SKM-1 (cell line): ENCODE results near the gene BRDT.

Experiments used
- DNase-seq: peaks from one replicate; lab custom pipeline; 2025; ENCODE audit not compliant: unreplicated experiment; lab: John Stamatoyannopoulos, UW

BRDT gene

DNA sequence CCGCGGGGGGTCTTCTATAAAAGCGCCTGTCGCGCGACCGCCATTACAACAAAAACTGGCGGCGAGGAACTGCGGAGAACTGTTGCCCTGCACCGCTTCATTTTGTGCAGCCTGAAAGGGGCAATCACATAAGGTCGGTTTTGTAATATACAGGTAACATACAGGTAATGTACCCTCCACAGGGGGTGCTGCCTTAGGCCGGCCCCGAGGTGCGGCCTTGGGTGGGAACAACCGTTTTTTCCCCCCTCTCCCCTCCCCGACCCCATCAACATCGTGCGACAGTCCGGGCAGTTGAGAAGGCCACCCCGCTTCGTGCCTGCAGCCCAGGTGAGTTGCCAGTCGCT lies at the start of gene BRDT:
Gene BRDT, plus strand, starts transcription at position 46 of the 344 bp plus-strand sequence. CDS start 13,354 bp downstream, outside the sequence.
- no peak for DNase-seq

DNA sequence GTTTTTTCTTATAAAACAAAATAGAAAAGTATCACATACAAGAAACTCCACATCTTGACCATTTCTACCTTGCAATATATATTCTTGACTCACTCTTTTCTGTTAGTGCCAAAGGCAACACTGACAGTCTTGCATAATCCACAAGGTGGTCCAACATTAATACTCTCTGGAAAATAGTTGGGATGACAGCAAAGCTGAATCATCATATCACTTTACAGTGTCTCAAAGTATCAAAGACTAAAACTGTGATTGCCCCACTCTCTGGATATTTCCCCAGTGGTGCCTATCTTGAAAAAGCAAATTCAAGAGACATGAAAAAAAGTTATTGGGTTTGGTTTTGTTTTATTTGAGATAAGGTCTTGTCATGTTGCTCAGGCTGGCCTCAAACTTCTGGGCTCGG lies 48.6 kb upstream of the BRDT start:
- DNase-seq = no peak

DNA sequence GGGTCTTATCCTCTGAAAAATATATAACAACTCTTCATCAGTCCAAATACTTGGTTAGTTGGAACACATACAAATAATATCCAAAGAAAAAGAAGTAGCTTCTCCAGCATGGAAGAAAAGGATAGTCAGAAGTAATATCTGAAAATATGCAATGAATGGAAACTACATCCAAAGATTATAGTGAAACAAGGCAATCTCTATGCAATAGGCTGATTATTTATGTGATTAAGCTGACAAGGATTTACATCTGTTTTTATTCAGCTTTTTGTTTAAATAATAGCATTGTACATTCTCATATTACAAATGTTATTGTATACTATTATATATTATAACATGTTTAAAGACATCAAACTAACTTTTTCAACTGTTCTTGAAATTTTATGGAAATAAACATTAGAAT lies 48.0 kb upstream of the BRDT start:
- DNase-seq = no peak

DNA sequence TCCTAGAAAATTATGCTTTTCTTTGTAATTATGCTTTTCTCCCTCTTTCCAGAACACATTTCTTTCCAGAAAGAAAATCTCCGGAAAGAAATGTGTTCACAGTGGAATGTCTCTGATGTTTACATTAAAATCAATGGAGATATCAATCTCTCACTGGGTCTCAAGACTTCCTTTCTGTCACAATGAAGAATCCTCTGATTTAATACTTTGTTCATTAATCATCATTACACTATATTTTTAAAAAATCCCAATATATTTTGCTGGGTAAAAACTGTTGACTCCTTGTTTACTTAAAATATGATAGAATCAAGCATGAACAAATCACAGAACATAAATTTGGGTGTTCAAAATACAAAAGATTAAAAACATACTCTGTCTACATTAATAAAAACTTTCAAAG lies 36.9 kb upstream of the BRDT start:
- DNase-seq = no peak

DNA sequence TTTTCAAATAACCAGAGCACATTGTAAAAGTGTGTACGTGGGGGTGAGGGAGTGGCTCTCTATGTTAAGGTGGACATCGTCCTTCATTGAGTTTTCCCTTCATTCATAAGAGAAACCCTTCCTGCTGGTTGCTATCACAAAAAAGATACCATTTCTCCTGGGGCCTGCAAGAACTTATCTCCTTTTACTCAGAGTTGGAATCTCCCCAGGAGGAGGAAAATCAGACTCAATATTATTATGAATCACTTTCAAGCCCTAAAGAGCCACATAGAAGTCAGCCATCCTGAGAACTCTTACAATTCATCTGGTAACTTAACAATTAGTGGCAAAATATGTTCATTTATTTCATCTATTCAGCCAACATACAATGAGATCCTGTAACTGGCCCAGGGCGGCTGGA lies 36.2 kb upstream of the BRDT start:
- DNase-seq = no peak

DNA sequence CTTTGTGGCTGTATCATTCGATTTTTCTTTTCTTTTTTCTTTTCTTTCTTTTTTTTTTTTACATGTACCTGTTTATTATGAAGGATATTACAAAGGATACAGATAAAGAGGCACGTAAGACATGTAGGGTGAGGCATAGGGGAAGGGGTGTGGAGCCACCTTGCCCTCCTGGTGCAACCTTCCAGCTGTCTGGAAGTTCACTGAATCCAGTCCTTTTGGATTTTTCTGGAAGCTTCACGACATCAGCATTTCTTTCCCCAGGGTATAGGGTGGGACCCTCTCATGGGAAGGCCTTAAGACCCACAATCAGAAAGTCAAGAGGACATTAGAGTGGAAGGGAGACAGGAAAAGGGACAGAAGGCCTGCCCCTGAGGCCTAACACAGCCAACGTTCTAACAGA lies 33.2 kb upstream of the BRDT start:
- no peak for DNase-seq

DNA sequence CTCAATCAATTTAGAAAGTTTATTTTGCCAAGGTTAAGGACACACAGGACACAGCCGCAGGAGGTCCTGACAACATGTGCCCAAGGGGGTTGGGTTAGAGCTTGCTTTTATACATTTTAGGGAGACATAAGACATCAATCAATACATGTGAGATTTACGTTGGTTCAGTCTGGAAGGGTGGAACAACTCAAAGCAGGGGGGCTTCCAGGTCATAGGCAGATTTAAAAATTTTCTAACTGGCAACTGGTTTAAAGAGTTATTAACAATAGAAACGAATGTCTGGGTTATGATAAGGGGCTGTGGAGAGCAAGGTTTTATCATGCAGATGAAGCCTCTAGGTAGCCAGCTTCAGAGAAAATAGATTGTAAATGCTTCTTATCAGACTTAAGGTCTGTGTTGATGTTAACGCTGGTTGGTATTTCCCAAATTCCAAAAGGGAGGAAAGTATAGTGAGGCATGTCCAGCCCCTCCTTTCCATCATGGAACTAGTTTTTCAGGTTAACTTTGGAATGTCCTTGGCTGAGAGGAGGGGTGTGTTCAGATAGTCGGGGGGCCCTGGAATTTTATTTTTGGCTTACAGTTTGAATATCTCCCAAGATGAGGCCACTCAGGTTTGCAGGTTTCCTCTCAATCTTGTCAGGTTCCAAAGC lies 32.3 kb upstream of the BRDT start:
- DNase-seq = no peak

DNA sequence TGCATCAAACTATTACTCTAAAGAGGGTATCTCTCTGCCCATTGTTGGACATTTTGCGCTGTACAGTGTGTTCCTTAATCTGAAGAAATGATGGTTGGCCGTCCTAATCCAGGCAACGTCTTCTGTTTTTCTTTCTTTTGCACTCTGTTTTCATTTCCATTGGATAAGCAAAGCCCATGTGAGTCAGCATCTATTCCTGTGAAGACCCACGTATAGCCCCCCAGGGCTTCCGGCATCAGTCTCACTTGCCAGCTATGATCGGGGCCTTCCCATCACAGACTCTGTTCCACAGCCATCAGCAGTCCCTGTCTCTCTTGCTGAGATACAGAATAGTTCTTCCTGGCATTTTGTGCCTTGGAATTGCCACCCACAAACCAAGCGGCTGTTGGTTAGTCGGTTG lies 29.2 kb upstream of the BRDT start:
- no peak for DNase-seq

DNA sequence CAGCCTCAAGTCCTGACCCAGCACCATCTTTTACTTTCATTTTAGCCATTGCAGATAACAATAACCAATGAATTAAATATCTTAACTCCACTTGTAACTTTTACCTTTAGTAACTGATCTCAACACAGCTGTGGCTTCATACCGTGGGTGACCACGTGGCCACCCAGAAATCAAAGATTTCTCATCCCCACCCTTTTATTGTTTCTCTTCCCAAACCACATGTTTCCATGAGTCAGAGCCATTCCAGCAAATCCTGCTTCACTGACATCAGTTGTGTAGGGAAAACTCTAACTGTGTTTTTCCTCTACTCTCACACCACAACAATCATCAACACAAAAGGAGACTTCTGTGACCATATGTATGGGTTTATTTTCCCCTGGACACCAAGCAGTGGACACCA lies 25.1 kb upstream of the BRDT start:
- DNase-seq = no peak

DNA sequence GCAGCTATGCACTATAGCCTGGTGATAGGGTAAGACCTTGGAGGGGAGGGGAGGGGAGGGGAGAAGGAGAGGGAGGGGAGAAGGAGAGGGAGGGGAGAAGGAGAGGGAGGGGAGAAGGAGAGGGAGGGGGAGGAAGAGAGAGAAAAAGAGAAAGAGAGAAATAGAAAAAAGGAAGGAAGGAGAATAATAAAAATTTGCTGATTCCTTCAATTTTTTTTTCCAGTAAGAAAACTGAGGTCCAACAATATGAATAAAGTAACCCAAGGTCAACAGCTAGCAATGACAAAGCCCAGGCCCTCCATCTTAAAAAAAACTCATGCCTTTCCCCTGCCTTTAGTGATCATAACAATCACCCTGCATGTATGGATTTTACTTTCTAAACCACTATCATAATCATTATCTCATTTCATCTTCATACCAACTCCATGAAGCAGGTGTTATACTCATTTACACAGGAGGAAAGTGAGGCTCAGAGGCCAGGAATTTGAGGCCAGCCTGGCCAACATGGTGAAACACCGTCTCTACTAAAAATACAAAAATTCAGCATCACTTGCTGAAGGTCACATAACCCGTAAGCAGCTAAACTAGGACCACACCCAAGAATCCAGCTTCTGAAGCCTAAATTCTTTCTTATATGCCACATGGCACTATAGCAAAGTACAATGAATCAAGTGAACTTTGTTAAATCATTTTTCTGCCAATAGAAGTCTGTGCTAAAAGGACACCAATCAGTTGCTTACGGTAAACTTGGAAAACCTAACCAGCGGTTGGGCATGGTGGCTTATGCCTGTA lies 23.4 kb upstream of the BRDT start:
- no peak for DNase-seq

DNA sequence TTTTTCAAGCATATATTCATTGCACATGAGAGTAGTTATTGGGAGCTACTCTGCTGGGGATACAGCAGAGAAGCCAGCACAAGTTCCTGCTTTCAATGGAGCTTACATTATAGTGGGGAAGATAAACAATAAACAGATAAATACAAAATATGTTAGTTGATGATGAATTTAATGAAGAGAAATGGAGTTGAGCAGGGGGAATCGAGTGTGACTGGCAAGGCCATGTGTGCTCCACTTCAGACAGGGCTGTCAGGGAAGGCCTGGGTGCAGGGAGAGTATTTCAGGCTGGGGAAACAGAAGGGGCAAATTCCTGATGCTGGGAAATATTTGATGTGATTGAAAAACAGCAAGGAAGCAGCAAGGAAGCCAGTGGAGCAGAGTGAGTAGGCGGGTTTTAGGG lies 21.2 kb upstream of the BRDT start:
- no peak for DNase-seq

DNA sequence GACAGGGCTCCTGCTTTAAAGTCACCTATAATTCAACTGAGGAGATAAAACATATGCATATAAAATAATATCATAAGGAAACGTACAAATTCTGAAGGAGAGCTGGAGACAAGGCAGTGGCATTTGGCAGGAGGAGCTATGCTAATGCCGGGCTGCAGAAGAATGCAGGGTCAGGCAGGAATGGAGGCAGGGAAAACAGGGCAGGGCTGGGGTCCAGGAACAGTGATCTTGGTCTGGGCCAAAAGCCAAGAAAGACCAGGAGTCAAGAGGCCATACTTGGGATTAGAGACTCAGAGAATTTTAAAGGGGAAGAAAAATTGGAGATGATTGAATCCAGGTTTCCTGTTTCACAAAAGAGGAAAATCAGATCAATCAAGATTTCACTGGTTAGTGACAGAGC lies 20.0 kb upstream of the BRDT start:
- DNase-seq = no peak

DNA sequence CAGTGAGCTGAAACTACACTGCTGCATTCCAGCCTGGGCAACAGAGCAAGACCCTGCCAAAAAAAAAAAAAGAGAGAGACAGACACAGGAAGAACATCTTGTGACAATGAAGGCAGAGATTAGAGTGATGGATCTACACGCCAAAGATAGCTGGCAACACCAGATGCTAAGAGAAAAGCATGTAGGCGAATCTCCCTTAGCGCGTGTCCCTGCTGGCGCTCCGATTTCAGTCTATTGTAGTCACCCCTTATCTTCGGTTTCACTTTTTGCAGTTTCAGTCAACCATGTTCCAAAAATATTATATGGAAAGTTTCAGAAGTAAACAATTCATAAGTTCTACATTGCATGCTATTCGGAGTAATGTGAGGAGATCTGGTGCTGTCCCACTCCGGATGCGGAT lies 11.6 kb upstream of the BRDT start:
- DNase-seq = no peak

DNA sequence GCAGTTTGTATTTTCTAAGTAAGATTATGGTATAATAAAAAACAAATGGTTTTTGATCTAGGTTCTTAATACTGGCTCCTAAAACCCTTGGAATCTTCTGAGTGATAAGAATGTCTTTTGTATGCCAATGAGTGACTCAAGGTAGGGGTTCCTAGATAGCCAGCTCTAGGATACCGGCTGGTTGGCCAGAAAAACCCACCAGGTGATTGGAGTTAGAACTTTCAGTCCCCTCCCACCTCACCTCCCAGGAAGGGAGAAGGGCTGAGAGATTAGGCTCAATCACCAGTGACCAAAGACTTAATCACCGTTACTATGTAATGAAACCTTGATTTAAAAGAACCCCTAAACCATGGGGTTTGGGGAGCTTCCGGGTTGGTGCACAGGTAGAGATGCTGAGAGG lies 8.7 kb upstream of the BRDT start:
- DNase-seq = no peak

DNA sequence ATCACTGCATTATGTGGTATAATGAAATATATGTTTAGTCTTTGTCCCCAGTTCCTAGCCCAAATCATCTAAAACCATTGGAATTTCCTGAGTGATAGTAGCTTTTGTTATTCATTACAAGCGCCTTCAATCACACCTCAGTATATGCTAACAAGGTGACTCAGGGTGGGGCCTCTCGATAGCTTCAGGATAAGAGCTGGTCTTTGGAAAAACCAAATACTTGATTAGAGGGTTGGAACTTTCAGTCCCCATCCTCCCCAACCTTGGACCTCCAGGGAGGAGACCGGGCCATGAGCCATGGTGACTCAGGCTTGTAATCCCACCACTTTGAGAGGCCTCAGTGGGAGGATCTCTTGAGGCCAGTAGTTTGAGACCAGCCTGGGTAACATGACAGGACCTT lies 5.1 kb upstream of the BRDT start:
- DNase-seq = no peak

DNA sequence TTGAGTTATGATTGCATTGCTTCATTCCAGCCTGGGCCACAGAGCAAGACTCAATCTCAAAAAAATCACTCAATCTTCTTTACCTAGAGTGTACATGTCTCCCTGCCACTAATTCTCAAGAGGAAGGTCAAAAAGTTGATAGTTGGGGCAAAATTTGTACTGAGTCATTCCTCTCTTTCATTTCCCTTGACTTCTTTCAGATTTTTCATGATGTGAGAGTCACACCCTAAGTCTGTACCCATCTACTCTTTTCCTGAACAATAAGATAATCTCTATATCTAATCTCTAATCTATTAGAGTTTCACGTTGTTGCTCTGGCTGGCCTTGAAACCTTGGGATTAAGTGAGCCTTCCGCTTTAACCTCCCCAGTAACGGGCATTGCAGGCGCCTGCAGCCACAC lies 1.1 kb upstream of the BRDT start:
- no peak for DNase-seq

DNA sequence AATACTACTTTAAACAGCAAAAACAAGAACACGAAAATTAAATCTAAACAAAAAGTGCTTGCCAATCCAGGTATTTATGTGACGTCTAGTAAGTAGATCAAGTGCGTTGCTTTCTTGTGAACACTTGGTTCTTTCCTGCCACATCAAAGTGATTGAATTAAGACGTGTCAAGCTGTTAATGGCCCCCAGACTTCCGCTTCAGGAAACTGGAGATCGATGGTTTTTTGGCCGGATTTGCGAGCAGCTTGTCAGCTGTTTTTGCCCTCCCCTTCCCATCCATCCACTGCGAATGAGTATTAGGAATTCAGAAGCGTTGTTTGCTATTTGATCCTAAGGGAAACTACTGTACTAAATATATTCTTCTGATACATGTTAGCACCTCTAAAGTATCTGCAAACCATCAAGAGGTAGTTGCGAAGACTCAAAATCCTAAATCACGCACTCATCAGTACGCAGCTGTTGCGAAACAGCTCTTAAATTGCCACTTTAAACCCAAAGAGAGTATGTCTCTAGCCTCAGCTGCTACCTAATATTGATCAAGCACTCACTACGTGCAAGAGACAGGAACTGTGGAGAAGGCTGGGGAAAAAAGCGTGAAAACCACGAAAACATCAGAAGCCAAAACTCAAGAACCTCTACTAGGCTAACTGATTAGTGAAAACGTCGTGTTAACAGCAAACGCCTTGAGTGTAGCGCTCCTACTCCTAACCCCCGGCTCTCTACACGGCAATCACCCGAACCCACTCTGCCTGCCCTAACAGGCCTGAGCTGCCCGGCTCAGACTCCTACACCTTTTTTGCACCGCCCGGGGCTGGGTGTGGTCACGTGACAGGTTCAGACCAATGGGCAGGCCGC lies 473 bp upstream of the BRDT start:
- no peak for DNase-seq

DNA sequence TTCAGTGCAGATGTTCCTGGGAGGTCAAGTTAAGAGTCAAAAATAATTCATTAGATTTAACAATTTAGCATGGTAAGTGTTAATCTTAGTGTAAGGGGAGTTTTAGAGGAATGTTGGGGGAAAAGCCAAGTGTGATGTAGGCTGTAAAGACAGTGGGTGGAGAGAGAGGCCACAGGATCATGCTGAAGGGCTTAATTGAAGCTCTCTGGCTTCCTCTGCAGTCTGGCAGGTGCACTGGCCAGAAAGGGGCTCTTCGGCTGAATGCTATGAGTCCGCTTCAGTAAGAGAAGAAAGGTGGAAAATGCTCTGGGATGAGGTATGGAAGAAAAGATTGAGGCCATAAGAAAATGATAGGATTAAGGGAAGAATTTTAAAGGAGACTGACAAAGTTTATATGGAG lies 3.0 kb downstream of the BRDT start:
- DNase-seq = no peak

DNA sequence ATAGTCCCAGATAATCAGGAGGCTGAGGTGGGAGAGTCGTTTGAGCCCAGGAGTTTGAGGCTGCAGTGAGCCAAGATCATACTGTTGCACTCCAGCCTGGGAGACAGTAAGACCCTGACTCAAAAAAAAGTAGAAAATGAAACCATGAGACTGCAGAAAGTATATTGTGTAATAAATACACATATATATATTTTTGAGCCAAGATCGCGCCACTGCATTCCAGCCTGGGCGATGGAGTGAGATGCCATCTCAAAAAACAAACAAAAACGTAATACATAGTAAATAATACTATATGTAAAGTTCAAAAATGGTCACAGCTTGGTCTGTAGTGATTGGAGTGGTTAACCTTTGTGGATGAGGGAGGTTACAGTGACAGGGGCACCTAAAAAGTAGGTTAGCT lies 9.7 kb downstream of the BRDT start:
- no peak for DNase-seq

DNA sequence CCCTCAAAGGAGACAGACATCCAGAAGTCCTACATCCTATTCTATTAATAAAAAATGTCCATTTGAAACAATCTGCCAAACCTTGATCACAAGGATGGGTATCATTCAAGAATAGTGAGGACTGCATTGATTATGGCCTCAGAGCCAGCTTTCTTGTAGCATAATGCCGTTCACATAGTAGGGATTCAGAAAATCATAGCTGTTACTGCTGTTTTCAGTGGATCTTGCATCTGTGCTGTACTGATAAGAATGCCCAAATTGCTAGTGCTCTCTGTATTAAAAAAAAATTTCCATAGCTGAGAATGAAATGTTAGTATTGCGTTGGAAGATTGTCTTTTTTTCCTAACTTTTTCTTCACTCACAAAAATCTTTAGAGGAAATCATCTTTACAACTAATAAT lies 19.1 kb downstream of the BRDT start:
- no peak for DNase-seq

DNA sequence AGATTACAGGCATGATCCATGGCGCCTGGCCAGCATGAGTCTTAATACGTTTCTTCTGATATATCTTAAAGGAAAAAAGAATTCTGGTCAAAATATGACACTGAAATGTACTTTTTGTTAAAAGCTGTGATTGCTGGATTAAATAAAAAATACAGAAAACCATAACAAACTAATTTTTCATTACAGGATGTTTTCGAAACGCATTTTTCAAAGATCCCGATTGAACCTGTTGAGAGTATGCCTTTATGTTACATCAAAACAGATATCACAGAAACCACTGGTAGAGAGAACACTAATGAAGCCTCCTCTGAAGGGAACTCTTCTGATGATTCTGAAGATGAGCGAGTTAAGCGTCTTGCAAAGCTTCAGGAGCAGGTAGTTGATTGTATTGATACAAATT lies 30.2 kb downstream of the BRDT start:
- DNase-seq = no peak

DNA sequence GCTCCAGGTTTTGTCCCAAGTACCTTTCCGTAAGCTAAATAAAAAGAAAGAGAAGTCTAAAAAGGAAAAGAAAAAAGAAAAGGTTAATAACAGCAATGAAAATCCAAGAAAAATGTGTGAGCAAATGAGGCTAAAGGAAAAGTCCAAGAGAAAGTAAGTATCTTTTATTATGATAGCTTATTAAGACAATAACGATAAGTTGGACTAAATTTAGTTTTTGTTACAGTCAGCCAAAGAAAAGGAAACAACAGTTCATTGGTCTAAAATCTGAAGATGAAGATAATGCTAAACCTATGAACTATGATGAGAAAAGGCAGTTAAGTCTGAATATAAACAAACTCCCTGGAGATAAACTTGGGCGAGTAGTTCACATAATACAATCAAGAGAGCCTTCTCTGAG lies 31.5 kb downstream of the BRDT start:
- no peak for DNase-seq
